ENCODE data around the gene C11orf86.
"Not testable (repeated sequence)": the region's sequence is repeated elsewhere in the genome, so short reads cannot be mapped to it uniquely, and the experiment has no call there.

GRCh38 chr11:67005200-67005599 lies 30.1 kb downstream of the C11orf86 start:
- TF ChIP-seq YY1 (IDR thresholded peaks at IDR 0.05; ENCODE audit: extremely low read depth, insufficient replicate concordance, low read depth, low read length); RAD21 (IDR thresholded peaks at IDR 0.05; ENCODE audit: low read depth); REST (IDR thresholded peaks at IDR 0.05; ENCODE audit: low read depth); EGR1 (IDR thresholded peaks at IDR 0.05; ENCODE audit: low read depth); POLR2AphosphoS5 (IDR thresholded peaks at IDR 0.05; ENCODE audit: low read depth, low read length); POLR2A (IDR thresholded peaks at IDR 0.05; ENCODE audit: borderline replicate concordance, extremely low read depth, insufficient read depth, insufficient read length); EZH2 (IDR thresholded peaks at IDR 0.05); SRF (IDR thresholded peaks at IDR 0.05; ENCODE audit: low read depth); SP1 (IDR thresholded peaks at IDR 0.05; ENCODE audit: low read depth); CEBPB (IDR thresholded peaks at IDR 0.05; ENCODE audit: low read depth): not testable (repeated sequence)
- TF ChIP-seq, protein P1, sequence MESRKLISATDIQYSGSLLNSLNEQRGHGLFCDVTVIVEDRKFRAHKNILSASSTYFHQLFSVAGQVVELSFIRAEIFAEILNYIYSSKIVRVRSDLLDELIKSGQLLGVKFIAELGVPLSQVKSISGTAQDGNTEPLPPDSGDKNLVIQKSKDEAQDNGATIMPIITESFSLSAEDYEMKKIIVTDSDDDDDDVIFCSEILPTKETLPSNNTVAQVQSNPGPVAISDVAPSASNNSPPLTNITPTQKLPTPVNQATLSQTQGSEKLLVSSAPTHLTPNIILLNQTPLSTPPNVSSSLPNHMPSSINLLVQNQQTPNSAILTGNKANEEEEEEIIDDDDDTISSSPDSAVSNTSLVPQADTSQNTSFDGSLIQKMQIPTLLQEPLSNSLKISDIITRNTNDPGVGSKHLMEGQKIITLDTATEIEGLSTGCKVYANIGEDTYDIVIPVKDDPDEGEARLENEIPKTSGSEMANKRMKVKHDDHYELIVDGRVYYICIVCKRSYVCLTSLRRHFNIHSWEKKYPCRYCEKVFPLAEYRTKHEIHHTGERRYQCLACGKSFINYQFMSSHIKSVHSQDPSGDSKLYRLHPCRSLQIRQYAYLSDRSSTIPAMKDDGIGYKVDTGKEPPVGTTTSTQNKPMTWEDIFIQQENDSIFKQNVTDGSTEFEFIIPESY (IDR thresholded peaks at IDR 0.05; ENCODE audit: extremely low read depth, insufficient replicate concordance, low read length), result not testable (repeated sequence)
- TF ChIP-seq, protein P2, sequence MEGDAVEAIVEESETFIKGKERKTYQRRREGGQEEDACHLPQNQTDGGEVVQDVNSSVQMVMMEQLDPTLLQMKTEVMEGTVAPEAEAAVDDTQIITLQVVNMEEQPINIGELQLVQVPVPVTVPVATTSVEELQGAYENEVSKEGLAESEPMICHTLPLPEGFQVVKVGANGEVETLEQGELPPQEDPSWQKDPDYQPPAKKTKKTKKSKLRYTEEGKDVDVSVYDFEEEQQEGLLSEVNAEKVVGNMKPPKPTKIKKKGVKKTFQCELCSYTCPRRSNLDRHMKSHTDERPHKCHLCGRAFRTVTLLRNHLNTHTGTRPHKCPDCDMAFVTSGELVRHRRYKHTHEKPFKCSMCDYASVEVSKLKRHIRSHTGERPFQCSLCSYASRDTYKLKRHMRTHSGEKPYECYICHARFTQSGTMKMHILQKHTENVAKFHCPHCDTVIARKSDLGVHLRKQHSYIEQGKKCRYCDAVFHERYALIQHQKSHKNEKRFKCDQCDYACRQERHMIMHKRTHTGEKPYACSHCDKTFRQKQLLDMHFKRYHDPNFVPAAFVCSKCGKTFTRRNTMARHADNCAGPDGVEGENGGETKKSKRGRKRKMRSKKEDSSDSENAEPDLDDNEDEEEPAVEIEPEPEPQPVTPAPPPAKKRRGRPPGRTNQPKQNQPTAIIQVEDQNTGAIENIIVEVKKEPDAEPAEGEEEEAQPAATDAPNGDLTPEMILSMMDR (IDR thresholded peaks at IDR 0.05 in 2 of 3, conservative IDR thresholded peaks at IDR 0.05 in 1 of 3; ENCODE audit: borderline replicate concordance in 1 of 3, insufficient read depth in 1 of 3, low read depth in 2 of 3, low read length in 2 of 3), result not testable (repeated sequence)
- TF ChIP-seq, protein P3, sequence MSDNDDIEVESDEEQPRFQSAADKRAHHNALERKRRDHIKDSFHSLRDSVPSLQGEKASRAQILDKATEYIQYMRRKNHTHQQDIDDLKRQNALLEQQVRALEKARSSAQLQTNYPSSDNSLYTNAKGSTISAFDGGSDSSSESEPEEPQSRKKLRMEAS (IDR thresholded peaks at IDR 0.05), result not testable (repeated sequence)
